ENCODE results near the gene JARID2.

GRCh38 chr6:15507221-15507620 lies 261.4 kb downstream of the JARID2 start:
- TF ChIP-seq CTCF (IDR thresholded peaks at IDR 0.05) (no peak), POLR2A (IDR thresholded peaks at IDR 0.05) (no peak)
